Measurements from ENCODE around the gene RPL31.

GRCh38 chr2:100968146-100969145 is 33.6 kb upstream of the RPL31 start:
- no peak for TF ChIP-seq POLR2AphosphoS5 (IDR thresholded peaks at IDR 0.05)
- no peak for TF ChIP-seq CTCF (IDR thresholded peaks at IDR 0.05)
- no peak for TF ChIP-seq POLR2A (IDR thresholded peaks at IDR 0.05)
